Osteocyte (in vitro differentiated cells): Measurements from ENCODE around the gene FRMD8. TPM values are rescaled to one million over a fixed set of nuclear protein-coding genes. Genes with fewer than 3 reads are reported as not detected.

Source experiments
- DNase-seq: peaks from one replicate; pipeline ENCODE4 v3.0.0; 2021; ENCODE audit warnings: mixed read lengths; ENCODE audit not compliant: unreplicated experiment; ENCODE audit errors: extremely low spot score
- H3K27ac Mint-ChIP-seq: one replicate; pipeline ENCODE4 v1.8.0; 2021; ENCODE audit warnings: mild to moderate bottlenecking, mixed read lengths; ENCODE audit not compliant: unreplicated experiment
- H3K27me3 Mint-ChIP-seq: one replicate; pipeline ENCODE4 v1.8.0; 2021; ENCODE audit warnings: mixed read lengths; ENCODE audit not compliant: unreplicated experiment
- H3K36me3 Mint-ChIP-seq: one replicate; pipeline ENCODE4 v1.8.0; 2021; ENCODE audit warnings: mixed read lengths; ENCODE audit not compliant: unreplicated experiment
- H3K4me1 Mint-ChIP-seq: one replicate; pipeline ENCODE4 v1.8.0; 2021; ENCODE audit warnings: mixed read lengths; ENCODE audit not compliant: unreplicated experiment
- H3K4me3 Mint-ChIP-seq: one replicate; pipeline ENCODE4 v1.8.0; 2021; ENCODE audit warnings: mild to moderate bottlenecking, moderate library complexity, mixed read lengths; ENCODE audit not compliant: unreplicated experiment
- H3K9me3 Mint-ChIP-seq: one replicate; pipeline ENCODE4 v1.8.0; 2021; ENCODE audit warnings: mixed read lengths; ENCODE audit not compliant: unreplicated experiment
- total RNA-seq: library from RNA; stranded (reverse); gene quantifications from 2 replicates; pipeline ENCODE4 v1.2.1, GENCODE V29; 2021
- TF ChIP-seq, protein P1 (sequence below): fragments of 200-600 bp; sonication (generic); IDR thresholded peaks from 2 replicates; pipeline ENCODE4 v1.5.0; 2021; ENCODE audit warnings: antibody characterized with exemption, mild to moderate bottlenecking, moderate library complexity

FRMD8 gene
- total RNA-seq, 1 donor from 2014 or later: 62.8 TPM

DNA sequence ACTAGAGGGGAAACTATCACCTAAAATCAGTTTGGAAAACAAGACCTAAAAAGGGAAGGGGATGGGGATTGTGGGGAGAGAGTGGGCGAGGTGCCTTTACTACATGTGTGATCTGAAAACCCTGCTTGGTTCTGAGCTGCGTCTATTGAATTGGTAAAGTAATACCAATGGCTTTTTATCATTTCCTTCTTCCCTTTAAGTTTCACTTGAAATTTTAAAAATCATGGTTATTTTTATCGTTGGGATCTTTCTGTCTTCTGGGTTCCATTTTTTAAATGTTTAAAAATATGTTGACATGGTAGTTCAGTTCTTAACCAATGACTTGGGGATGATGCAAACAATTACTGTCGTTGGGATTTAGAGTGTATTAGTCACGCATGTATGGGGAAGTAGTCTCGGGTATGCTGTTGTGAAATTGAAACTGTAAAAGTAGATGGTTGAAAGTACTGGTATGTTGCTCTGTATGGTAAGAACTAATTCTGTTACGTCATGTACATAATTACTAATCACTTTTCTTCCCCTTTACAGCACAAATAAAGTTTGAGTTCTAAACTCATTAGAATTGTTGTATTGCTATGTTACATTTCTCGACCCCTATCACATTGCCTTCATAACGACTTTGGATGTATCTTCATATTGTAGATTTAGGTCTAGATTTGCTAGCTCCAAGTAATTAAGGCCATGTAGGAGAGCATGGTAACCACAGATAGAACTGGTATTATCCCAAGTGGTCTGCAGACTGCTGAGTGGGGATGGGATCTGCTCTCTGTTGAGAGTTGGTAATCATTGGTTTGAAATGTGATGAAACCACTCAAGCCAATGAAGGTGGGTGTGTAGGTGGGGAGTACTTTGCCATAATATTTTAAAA is 39.8 kb downstream of the FRMD8 start:
- Mint-ChIP-seq H3K4me1 (peaks cover 79% of the 10 kb centered on the region), H3K9me3 (no peaks in the 10 kb centered on the region), H3K27me3 (no peaks in the 10 kb centered on the region), H3K27ac (peak overlapping the region; percentile 99), H3K36me3 (peaks cover 51% of the 10 kb centered on the region), H3K4me3 (peak overlapping the region; percentile 98)
- TF ChIP-seq, protein P1, sequence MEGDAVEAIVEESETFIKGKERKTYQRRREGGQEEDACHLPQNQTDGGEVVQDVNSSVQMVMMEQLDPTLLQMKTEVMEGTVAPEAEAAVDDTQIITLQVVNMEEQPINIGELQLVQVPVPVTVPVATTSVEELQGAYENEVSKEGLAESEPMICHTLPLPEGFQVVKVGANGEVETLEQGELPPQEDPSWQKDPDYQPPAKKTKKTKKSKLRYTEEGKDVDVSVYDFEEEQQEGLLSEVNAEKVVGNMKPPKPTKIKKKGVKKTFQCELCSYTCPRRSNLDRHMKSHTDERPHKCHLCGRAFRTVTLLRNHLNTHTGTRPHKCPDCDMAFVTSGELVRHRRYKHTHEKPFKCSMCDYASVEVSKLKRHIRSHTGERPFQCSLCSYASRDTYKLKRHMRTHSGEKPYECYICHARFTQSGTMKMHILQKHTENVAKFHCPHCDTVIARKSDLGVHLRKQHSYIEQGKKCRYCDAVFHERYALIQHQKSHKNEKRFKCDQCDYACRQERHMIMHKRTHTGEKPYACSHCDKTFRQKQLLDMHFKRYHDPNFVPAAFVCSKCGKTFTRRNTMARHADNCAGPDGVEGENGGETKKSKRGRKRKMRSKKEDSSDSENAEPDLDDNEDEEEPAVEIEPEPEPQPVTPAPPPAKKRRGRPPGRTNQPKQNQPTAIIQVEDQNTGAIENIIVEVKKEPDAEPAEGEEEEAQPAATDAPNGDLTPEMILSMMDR: no peak
- no peak for DNase-seq

DNA sequence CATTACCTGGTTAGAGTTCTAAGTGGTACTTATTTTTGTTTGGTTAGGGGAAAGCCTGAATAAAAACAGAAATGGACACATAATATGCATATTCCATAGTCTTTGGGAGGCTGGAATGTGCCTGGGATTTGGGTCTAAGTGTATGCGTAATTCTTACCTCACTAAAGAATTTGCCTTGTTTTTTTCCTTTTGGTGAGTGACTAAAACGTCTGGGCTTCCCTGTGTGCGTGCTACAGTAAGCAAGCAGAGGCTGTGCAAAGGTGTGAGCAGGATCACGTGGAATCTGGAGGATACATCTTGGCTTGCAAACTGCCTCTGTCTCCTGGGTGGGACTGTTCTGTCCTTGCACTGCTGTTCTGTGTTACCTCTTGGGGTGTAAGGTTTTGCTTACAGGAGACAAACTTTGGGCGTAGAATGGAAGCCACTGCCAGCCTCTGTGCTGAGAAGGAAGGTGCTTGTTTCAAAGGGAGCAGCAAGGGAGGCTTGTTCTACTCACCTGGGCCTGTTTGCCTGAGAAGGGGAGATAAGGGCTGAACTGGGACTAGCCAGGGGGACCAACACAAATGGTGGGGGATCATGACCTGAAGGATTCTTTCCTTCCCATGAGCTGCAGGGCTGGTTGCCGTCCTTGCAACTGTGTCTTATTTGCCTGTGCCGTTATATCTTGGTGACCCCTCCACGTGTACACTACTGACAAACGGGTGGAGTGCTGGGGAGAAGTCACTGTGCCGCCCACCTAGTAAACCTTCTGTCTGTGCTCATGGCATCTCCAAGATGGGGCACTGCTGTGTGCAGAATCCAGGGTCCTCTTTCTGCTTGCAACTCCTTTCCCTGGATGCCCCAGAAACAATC is 40.6 kb downstream of the FRMD8 start:
- TF ChIP-seq, protein P1: no peak
- H3K9me3 Mint-ChIP-seq: no peaks in the 10 kb centered on the region
- H3K36me3 Mint-ChIP-seq: peaks cover 53% of the 10 kb centered on the region
- DNase-seq: no peak
- peaks cover 81% of the 10 kb centered on the region for H3K4me1 Mint-ChIP-seq
- no peaks in the 10 kb centered on the region for H3K27me3 Mint-ChIP-seq
- H3K4me3 Mint-ChIP-seq: peak overlapping the region; percentile 98
- peak overlapping the region; percentile 99 for H3K27ac Mint-ChIP-seq

DNA sequence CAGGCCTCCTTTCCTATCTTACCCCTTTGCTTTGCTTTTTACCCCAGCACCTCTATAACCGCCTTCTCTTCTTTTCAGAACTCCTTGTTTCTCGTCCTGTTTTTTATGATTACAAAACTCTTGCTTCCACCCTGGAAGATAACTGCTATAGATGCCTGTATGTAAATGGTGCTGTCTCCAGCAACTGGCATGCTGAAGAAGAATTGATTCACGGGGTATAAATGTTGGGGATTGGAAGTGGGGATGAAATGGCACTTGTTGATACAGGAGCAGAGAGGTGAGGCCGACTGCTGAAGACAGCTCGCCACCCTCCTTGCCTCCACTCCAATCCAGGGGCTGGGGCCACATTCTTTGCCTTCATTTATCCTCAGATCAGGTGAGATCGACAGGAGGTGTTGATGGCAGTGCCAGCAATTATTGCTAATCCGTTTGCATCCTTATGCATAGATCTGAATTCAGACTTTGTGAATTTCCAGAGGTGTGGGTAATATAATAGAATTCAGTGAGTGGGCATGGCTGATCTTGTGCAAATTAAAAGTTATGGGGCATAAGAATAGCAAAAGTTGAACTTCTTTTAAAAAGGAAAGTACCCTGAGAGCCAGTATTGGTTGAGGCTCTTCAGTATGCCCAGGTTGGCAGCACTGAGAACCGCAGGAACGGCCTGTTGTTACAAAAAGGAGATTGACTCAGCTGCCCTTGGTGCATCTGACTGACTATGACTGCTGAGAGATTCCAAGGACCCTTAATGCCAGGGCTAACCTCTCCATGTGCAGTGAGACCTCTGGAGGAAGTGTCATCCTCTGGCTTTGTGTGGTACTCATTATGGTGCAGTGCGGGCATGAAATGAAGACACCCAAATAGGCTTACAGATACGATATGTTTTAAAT is 41.5 kb downstream of the FRMD8 start:
- peaks cover 83% of the 10 kb centered on the region for H3K4me1 Mint-ChIP-seq
- no peaks in the 10 kb centered on the region for H3K9me3 Mint-ChIP-seq
- peaks cover 60% of the 10 kb centered on the region for H3K36me3 Mint-ChIP-seq
- TF ChIP-seq, protein P1: no peak
- H3K4me3 Mint-ChIP-seq: peak overlapping the region; percentile 98
- H3K27me3 Mint-ChIP-seq: no peaks in the 10 kb centered on the region
- no peak for DNase-seq
- H3K27ac Mint-ChIP-seq: peak overlapping the region; percentile 99

DNA sequence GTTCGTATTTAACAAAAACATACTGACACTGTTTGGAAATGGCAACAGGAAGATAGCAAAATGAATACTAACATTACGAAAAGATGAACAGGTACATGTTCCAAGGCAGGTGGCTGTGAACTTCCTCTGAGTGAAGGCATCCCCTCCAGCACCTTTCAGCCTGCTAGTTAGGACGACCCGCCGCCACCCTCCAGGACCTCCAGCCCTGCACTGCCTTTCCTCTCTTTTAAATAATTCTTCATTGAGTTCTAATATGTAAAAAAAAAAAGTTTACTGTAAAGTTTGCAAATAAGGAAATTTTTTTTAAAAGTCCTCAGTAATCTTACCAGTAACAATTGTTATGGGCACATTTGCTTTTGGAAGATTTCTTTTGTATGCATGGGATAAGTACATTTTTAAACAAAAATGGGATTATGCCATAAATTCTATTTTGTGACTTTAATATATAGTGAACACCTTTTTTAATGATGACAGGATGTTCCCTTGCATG is 42.2 kb downstream of the FRMD8 start:
- no peaks in the 10 kb centered on the region for H3K9me3 Mint-ChIP-seq
- H3K4me1 Mint-ChIP-seq: peaks cover 86% of the 10 kb centered on the region
- peak overlapping the region; percentile 99 for H3K27ac Mint-ChIP-seq
- peak overlapping the region; percentile 98 for H3K4me3 Mint-ChIP-seq
- TF ChIP-seq, protein P1: no peak
- H3K36me3 Mint-ChIP-seq: peaks cover 63% of the 10 kb centered on the region
- no peak for DNase-seq
- no peaks in the 10 kb centered on the region for H3K27me3 Mint-ChIP-seq
